Purkinje cell (primary cell): ENCODE data around the gene SDC4. TPM values are rescaled to one million over a fixed set of nuclear protein-coding genes. Genes with fewer than 3 reads are reported as not detected.

ENCODE experiments used
- polyA plus RNA-seq: library from polyadenylated mRNA; unstranded; fragments of >200 nt; fragmentation: Nextera tagmentation; gene quantifications from 2 replicates; pipeline ENCODE4 v1.2.1, GENCODE V29; 2014

The SDC4 gene, protein sequence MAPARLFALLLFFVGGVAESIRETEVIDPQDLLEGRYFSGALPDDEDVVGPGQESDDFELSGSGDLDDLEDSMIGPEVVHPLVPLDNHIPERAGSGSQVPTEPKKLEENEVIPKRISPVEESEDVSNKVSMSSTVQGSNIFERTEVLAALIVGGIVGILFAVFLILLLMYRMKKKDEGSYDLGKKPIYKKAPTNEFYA
- polyA plus RNA-seq = 0.42 and 0.70 TPM in 2 replicates

DNA sequence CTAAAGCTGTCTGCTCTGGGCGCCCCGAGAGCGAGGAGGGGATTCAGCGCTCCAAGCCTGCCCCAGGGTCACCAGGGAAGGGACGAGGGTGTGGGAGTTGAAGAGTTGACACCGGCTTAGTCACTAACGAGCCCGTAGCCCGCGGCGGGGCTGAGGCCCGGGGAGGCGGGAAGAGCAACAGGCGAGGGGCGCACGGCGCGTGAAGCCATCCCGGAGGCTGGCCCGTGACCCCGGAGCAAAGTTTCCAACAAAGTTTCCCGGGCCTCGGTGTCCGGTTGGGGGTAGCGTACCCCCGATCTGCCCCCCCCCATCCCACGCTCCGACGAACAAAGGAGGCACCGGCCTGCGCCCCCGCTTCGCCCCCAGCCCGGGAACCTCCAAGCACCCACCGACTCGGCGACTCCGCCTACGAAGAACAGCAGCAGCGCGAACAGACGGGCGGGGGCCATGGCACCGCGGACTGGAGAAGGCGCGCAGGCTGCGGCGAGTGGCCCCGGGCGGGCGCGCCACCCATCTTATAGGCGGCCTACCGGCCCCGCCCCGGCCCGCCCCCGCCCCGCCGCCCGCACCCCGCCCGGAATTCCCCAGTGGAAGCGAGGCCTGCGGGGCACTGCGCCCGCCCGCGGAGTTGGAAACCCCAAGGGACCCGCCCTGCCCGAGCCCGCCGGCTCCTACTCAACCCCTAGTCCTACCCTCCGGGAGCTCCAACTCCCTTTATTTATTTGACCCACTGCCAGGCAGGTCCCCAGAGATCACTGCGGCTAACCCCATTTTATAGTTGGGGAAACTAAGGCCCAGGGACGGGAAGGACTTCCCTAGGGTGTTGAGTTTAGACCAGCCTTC, at the start of gene SDC4:
Gene SDC4 (minus strand): TSS at position 489 of the 843 bp plus-strand sequence. CDS start 40 bp downstream, at position 449.

DNA sequence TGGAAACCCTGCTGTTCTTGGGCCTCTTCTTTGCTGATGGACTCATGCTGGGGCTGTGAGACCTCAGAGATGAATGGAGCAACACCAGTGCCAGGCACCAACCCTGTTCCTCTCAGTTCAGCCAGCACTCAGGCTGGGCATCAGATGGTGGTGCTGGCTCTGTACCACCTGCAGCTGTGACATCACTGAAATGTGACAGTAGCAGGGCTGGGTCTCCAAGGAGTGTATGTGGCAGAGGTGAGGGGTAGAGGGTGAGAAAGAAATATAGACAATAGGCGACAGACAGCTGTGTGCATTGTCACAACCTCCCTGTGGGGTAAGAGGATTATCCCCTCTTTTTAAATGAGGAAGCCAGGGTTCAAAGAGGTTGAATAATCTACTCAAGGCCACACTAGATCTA, 30.0 kb upstream of the SDC4 start, which contains the start of gene TP53TG5:
Gene TP53TG5 (minus strand): TSS at position 135 of the 400 bp plus-strand sequence. CDS start 89 bp downstream, at position 46.

DNA sequence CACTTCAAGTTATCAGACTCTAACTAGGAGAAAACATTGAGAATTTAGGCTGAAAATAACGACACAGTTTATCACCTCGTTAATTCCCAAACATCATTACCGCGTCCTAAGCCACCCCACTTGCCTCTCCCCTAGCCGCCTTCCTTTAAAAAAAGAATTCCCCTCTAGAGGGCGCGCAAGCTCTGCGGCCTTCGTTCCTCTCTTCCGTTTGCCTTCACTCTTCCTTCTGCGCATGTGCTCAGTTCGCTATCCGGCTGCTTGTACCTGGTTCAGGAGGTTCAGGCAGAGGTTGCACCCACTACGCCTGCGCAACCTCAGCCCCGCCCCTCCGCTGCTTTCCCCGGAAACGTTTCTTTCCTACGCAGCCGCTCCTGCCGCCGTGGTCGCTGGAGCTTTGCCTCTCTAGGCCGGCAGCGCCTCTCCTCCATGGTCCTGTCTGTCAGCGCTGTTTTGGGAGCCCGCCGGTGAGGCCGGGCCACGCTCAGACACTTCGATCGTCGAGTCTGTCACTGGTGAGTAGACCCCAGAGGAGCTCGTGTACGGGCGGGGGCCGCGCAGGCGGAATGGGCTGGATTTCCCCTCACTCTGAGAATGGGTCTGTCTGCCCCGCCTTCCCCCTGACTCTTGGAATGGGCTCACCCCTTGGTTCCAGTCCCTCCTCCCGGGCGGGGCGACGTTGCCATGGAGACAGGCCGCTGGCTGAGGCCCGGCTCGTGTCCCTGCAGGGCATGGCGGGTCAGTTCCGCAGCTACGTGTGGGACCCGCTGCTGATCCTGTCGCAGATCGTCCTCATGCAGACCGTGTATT, 14.8 kb upstream of the SDC4 start, which contains the start of gene SYS1:
Gene SYS1 (plus strand): TSS at position 353 of the 807 bp plus-strand sequence. CDS start 376 bp downstream, at position 729.

DNA sequence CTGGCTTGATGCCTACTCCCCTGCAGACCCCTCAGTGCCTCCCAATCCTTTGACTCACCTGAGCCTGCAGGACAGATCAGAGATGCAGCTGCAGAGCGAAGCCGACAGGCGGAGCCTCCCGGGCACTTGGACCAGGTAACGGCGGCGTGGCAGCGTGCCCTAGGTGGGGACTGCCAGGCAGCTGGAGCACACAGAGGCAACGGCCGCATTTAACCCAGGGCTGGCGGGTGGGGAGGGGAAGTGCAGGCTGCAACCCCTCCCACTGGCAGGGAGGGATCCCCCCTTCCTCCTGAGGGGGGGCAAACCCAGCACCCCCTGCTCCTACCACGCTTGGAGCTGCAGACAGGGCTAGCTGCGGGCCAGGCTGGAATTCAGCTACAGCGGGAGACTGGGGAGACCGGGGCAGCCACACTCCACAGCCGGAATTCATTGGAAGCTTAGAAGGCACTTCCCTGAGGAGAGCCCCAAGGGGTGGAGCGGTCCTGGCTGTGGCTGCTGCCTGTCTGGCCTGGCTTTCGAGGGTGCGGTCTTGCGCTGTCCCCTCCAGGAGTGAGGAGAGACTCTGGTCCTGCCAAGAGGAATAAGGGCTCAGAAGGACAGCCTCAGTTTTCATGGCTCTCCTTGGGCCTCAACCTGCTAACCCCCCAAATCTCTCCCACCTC, 40.0 kb downstream of the SDC4 start, which contains the start of gene MATN4:
Gene MATN4 (minus strand): TSS at position 183 of the 662 bp plus-strand sequence. CDS start 2,717 bp downstream, outside the sequence.

DNA sequence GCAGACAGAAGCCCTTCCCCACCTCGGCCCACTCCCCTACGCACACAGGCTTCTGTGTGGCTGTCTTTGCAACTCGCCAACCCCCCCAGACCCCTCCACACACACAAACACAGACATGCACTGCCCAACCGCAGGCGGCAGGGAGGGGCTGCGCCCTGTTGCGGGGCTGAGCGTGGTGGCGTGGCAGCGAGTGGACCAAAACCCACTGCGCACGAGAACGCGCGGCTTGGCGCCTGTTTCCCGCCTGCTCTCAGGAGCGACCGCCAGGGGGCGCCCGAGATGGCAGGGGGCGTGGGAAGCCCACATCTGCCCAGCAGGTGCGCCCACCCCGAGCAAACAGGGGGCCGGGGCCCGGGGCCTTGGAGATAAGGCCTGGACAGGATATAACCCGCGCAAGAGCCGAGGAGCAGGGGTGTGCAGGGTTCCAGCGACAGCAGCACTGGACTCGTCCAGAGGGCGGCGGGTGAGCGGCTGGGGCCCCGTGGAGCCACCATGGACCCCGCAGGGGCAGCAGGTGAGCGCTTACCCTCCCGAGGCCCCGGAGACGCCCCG, 41.7 kb downstream of the SDC4 start, which contains the start of gene RBPJL:
Gene RBPJL (plus strand): TSS at position 410 of the 552 bp plus-strand sequence. CDS start 83 bp downstream, at position 493.

Other genes starting within 250 kb of the SDC4 start
- 1.2 and 2.7 TPM in 2 replicates for gene KCNS1, start 247.3 kb downstream of the SDC4 start, polyA plus RNA-seq
- not detected in 2 replicates for gene WFDC5, start 233.2 kb downstream of the SDC4 start, polyA plus RNA-seq
- not detected in 2 replicates for gene WFDC12, start 224.0 kb downstream of the SDC4 start, polyA plus RNA-seq
- gene PI3, start 173.5 kb downstream of the SDC4 start, polyA plus RNA-seq = not detected in 2 replicates
- gene SEMG1, start 141.4 kb downstream of the SDC4 start, polyA plus RNA-seq = not detected in 2 replicates
- gene SEMG2, start 127.1 kb downstream of the SDC4 start, polyA plus RNA-seq = not detected in 2 replicates
- not detected in 2 replicates for gene SLPI, start 93.9 kb downstream of the SDC4 start, polyA plus RNA-seq
- gene RBPJL, start 41.6 kb downstream of the SDC4 start, polyA plus RNA-seq = not detected in 2 replicates
- gene MATN4, start 40.1 kb downstream of the SDC4 start, polyA plus RNA-seq = not detected in 2 replicates
- gene SYS1, start 14.7 kb upstream of the SDC4 start, polyA plus RNA-seq = 21.0 and 36.5 TPM in 2 replicates
- gene TP53TG5, start 29.9 kb upstream of the SDC4 start, polyA plus RNA-seq = 2.1 and 3.8 TPM in 2 replicates
- gene DBNDD2, start 59.9 kb upstream of the SDC4 start, polyA plus RNA-seq = 608 and 690 TPM in 2 replicates
- 386 and 507 TPM in 2 replicates for gene PIGT, start 67.7 kb upstream of the SDC4 start, polyA plus RNA-seq
- gene WFDC2, start 121.3 kb upstream of the SDC4 start, polyA plus RNA-seq = 4.3 and 6.1 TPM in 2 replicates
- gene SPINT3, start 167.2 kb upstream of the SDC4 start, polyA plus RNA-seq = not detected in 2 replicates
- gene WFDC6, start 191.1 kb upstream of the SDC4 start, polyA plus RNA-seq = not detected in 2 replicates
- gene EPPIN, start 199.0 kb upstream of the SDC4 start, polyA plus RNA-seq = not detected in 2 replicates
- gene WFDC8, start 230.9 kb upstream of the SDC4 start, polyA plus RNA-seq = not detected in 2 replicates